Astrocyte of the spinal cord (primary cell): ENCODE results near the gene PDZD2.

ENCODE experiments used
- DNase-seq: peaks from one replicate; pipeline ENCODE4 v3.0.0; 2011; ENCODE audit warnings: low read depth, low spot score
- H3K4me3 ChIP-seq: 2 replicates; pipeline ENCODE4 v1.5.1; 2011; ENCODE audit warnings: low read depth, mild to moderate bottlenecking, low read length, moderate library complexity
- CTCF ChIP-seq: IDR thresholded peaks from 2 replicates; pipeline ENCODE4 v1.5.1; 2012; ENCODE audit warnings: low read depth, mild to moderate bottlenecking, low read length, inconsistent platforms
- in situ Hi-C: cut with HindIII; loops from 2 replicates; pipeline ENCODE4 v1.10.0; 2017; ENCODE audit warnings: low sequenced_read_pairs

The PDZD2 gene

GRCh38 chr5:32058101-32058500, 419.2 kb downstream of the PDZD2 start:
- in situ Hi-C loops, result no loop called here
- no peak for DNase-seq
- no peak for TF ChIP-seq CTCF
- no peak overlapping the region for H3K4me3 ChIP-seq

GRCh38 chr5:32058997-32059396, 420.1 kb downstream of the PDZD2 start:
- H3K4me3 ChIP-seq, result no peak overlapping the region
- no peak for TF ChIP-seq CTCF
- in situ Hi-C loops, result no loop called here
- no peak for DNase-seq

- TF ChIP-seq CTCF, result no peak
- no peak overlapping the region for H3K4me3 ChIP-seq
- DNase-seq, result peak; percentile 20
- in situ Hi-C loops, result no loop called here
These were observed 421.0 kb downstream of the PDZD2 start for GRCh38 chr5:32059761-32060530.

GRCh38 chr5:32061236-32061635, 422.3 kb downstream of the PDZD2 start:
- no peak overlapping the region for H3K4me3 ChIP-seq
- no peak for TF ChIP-seq CTCF
- no peak for DNase-seq
- in situ Hi-C loops, result no loop called here

GRCh38 chr5:32066448-32066847, 427.5 kb downstream of the PDZD2 start:
- in situ Hi-C loops, result no loop called here
- H3K4me3 ChIP-seq, result no peak overlapping the region
- TF ChIP-seq CTCF, result no peak
- DNase-seq, result no peak

GRCh38 chr5:32067774-32068470, 429.0 kb downstream of the PDZD2 start:
- no peak overlapping the region for H3K4me3 ChIP-seq
- in situ Hi-C loops, result no loop called here
- no peak for DNase-seq
- no peak for TF ChIP-seq CTCF
